Measurements from ENCODE around the gene RNU4-1.

The RNU4-1 gene

GRCh38 chr12:120328228-120328627 is 35.2 kb upstream of the RNU4-1 start:
- Histone ChIP-seq H3K4me1 (ENCODE audit: control insufficient read depth, insufficient read depth, low read length) (no peaks in the 10 kb centered on the region), H3K9me3 (ENCODE audit: control insufficient read depth, insufficient read depth, low read depth, low read length) (no peaks in the 10 kb centered on the region), H3K36me3 (ENCODE audit: control insufficient read depth in 2 of 2, insufficient read depth in 1 of 2, low read length in 2 of 2) (no peaks in the 10 kb centered on the region), H3K4me3 (ENCODE audit: low read depth, low read length) (no peak overlapping the region), H3K27ac (ENCODE audit: extremely low read depth, low read depth, low read length) (no peak overlapping the region)
- ChIA-PET POLR2A (interaction anchor here (1.5 kb wide), 1 partner anchor 36 kb away, joined by 4 read pairs; the partner anchor contains the start of gene RNU4-2), CTCF (interaction anchor here (2.4 kb wide), 1 partner anchor 26 kb away, joined by 7 read pairs; the partner anchor contains the start of gene SIRT4)
- TF ChIP-seq ZNF768 (tag by site-specific recombination; IDR thresholded peaks at IDR 0.05), result 0 out of 2 replicates have a peak, but pooled peaks have one; percentile 24
- no peak for TF ChIP-seq ZNF555 (tag by site-specific recombination; conservative IDR thresholded peaks at IDR 0.05)
- no peak for TF ChIP-seq ZNF600 (tag by site-specific recombination; IDR thresholded peaks at IDR 0.05)

- Histone ChIP-seq H3K4me3 (ENCODE audit: low read depth, low read length) (no peak within 1 kb of the TSS), H3K9me3 (ENCODE audit: control insufficient read depth, insufficient read depth, low read depth, low read length) (no peaks in the 10 kb centered on the region), H3K36me3 (ENCODE audit: control insufficient read depth in 2 of 2, insufficient read depth in 1 of 2, low read length in 2 of 2) (no peaks in the 10 kb centered on the region), H3K4me1 (ENCODE audit: control insufficient read depth, insufficient read depth, low read length) (no peaks in the 10 kb centered on the region), H3K27ac (ENCODE audit: extremely low read depth, low read depth, low read length) (no peak within 1 kb of the TSS)
- ChIA-PET POLR2A (interaction anchor here (0.6 to 1.5 kb wide), 2 partner anchors 14 to 36 kb away, joined by 4 read pairs; partner anchors contain the start of gene RNU4-2), CTCF (interaction anchor here (0.6 to 2.4 kb wide), 13 partner anchors 8 to 322 kb away, joined by 3 to 9 read pairs (median 5); partner anchors contain the start of genes COX6A1, GATC, SIRT4 and TRIAP1)
- TF ChIP-seq ZNF433 (tag by site-specific recombination; IDR thresholded peaks at IDR 0.05; ENCODE audit: low read depth) (no peak), ZNF555 (tag by site-specific recombination; conservative IDR thresholded peaks at IDR 0.05) (no peak), ZNF596 (tag by site-specific recombination; IDR thresholded peaks at IDR 0.05) (no peak), GLI2 (tag by site-specific recombination; IDR thresholded peaks at IDR 0.05; ENCODE audit: borderline replicate concordance, low read depth) (no peak), ZBTB21 (tag by site-specific recombination; IDR thresholded peaks at IDR 0.05) (no peak), RBAK (tag by site-specific recombination; IDR thresholded peaks at IDR 0.05) (no peak), OSR2 (tag by site-specific recombination; IDR thresholded peaks at IDR 0.05) (no peak), SALL2 (tag by site-specific recombination; IDR thresholded peaks at IDR 0.05; ENCODE audit: borderline replicate concordance) (no peak), ZNF707 (tag by site-specific recombination; IDR thresholded peaks at IDR 0.05) (no peak), ELK4 (IDR thresholded peaks at IDR 0.05; ENCODE audit: borderline replicate concordance, low read depth, low read length) (no peak), ZNF571 (tag by site-specific recombination; IDR thresholded peaks at IDR 0.05) (no peak)
Measured at GRCh38 chr12:120327593-120327992, 34.6 kb upstream of the RNU4-1 start, which contains the start of gene PLA2G1B. PLA2G1B (minus strand) TSS chr12:120327779; CDS start chr12:120327753, 26 bp downstream.

GRCh38 chr12:120324841-120325417 is 31.9 kb upstream of the RNU4-1 start:
- Histone ChIP-seq H3K4me1 (ENCODE audit: control insufficient read depth, insufficient read depth, low read length) (no peaks in the 10 kb centered on the region), H3K36me3 (ENCODE audit: control insufficient read depth in 2 of 2, insufficient read depth in 1 of 2, low read length in 2 of 2) (no peaks in the 10 kb centered on the region), H3K27ac (ENCODE audit: extremely low read depth, low read depth, low read length) (no peak overlapping the region), H3K9me3 (ENCODE audit: control insufficient read depth, insufficient read depth, low read depth, low read length) (no peaks in the 10 kb centered on the region), H3K4me3 (ENCODE audit: low read depth, low read length) (no peak overlapping the region)
- TF ChIP-seq ZNF146 (tag by site-specific recombination; IDR thresholded peaks at IDR 0.05) (no peak), ZBTB26 (tag by site-specific recombination; optimal IDR thresholded peaks at IDR 0.05) (no peak), ZNF747 (tag by site-specific recombination; IDR thresholded peaks at IDR 0.05) (no peak), KLF8 (tag by site-specific recombination; IDR thresholded peaks at IDR 0.05) (no peak), CTCF (tag by site-specific recombination; IDR thresholded peaks at IDR 0.05) (no peak), SP3 (tag by site-specific recombination; IDR thresholded peaks at IDR 0.05) (no peak), ZSCAN16 (tag by site-specific recombination; IDR thresholded peaks at IDR 0.05) (no peak), EGR2 (tag by site-specific recombination; IDR thresholded peaks at IDR 0.05; ENCODE audit: low read depth) (no peak), ZNF23 (tag by site-specific recombination; IDR thresholded peaks at IDR 0.05; ENCODE audit: borderline replicate concordance) (no peak), ZNF544 (tag by site-specific recombination; IDR thresholded peaks at IDR 0.05) (no peak), ZFP37 (tag by site-specific recombination; IDR thresholded peaks at IDR 0.05) (no peak), ZNF239 (tag by site-specific recombination; IDR thresholded peaks at IDR 0.05) (no peak)
- ChIA-PET CTCF (interaction anchor here (0.5 to 1.9 kb wide), 14 partner anchors 10 to 1289 kb away, joined by 3 to 6 read pairs (median 4); partner anchors contain the start of gene SIRT4), POLR2A (interaction anchor here (0.5 kb wide), 1 partner anchor 390 kb away, joined by 4 read pairs; no protein-coding TSS in a partner anchor)
